Adipose tissue (tissue), 3 donors: Measurements from ENCODE around the gene SLC25A44. TPM values are rescaled to one million over a fixed set of nuclear protein-coding genes. Genes with fewer than 3 reads are reported as not detected.
"Not testable (repeated sequence)": the region's sequence is repeated elsewhere in the genome, so short reads cannot be mapped to it uniquely, and the experiment has no call there.

ENCODE experiments used
- H3K27ac ChIP-seq: one replicate; pipeline ENCODE4 v1.5.1; 2013; ENCODE audit warnings: low read depth, low read length
- WGBS, 3 donors: extraction: QIAGEN DNeasy Blood & Tissue Kit; methylation state at CpG; one replicate each; pipeline ENCODE4 v1.1.7; 2013; 5-methylcytosine and 5-hydroxymethylcytosine counted together
- polyA plus RNA-seq, 3 donors: library from polyadenylated mRNA; stranded (reverse); fragments of 200-250 nt; gene quantifications; one replicate each; pipeline ENCODE4 v1.2.3, GENCODE V29; 2013
- donor health status: healthy with polysubstance abuse.
- donor health status: Bipolar disorder and iron deficiency.
- donor health status: healthy.

Gene SLC25A44
- polyA plus RNA-seq, 3 donors = 6.6 to 27.6 (median 13.8) TPM

DNA sequence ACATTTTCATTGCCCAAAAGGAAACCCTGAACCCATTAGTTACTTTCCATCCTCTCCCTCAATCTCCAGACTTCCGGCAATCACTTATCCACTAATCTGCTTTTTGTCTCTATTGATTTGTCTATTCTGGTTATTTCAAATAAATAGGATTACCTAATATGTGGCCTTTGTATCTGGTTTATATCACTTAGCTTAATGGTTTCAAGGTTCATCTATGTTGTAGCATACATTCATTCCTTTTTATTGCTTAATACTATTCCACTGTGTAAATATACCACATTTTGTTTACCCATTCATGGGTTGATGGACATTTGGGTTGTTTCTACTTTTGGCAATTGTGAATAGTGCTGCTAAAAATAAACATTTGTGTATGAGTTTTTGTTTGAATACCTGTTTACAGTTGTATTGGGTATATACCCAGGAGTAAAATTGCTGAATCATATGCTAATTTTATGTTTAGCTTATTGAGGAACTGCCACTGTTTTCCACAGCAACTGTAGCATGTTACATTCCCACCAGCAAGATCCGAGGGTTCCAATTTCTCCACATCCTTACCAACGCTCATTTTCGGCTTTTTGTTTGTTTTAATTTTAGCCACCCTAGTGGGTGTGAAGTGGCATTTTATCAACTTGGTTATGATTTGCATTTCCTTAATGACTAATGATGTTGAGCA is 2.5 kb upstream of the SLC25A44 start:
- WGBS, 3 donors = 68 to 87% (median 71%) methylated on average over 4 of the region's 4 CpGs

DNA sequence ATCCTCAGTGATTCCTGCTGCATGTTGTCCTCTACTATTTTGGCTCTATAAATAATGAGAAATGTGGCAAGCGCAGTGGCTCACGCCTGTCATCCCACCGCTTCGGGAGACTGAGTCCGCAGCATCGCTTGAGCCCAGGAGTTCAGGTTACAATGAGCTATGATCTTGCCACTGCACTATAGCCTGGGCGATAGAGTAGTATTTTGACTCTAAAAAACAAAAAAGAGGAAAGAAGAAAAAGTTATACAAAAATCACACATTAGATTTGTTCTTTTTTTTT is 756 bp upstream of the SLC25A44 start:
- peak overlapping the region; percentile 56 for H3K27ac ChIP-seq
- 80 to 86% (median 84%) methylated on average over 7 of the region's 7 CpGs for WGBS, 3 donors

More for the DNA sequence above, 2.5 kb upstream of the SLC25A44 start:
- H3K27ac ChIP-seq = no peak overlapping the region

DNA sequence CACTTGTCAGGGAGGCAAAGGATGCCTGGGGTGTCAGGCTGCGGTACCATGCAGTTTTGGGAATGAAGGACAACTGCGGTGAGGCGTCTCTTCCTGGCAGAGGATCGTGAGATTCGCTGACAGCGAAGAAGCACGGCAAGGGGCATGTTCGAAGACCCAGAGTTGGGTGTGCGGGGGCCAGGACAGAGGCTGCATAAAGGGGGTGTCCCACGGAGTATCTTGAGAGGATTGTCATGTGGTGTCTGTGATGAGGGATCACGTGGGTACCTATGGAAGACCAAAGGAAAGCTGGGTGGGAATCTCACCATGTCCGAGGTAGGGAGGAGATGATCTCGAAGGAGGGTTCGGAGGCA is 372 bp downstream of the SLC25A44 start:
- WGBS, 3 donors = 11 to 14% (median 14%) methylated on average over 14 of the region's 14 CpGs
- peak overlapping the region; percentile 4 for H3K27ac ChIP-seq

DNA sequence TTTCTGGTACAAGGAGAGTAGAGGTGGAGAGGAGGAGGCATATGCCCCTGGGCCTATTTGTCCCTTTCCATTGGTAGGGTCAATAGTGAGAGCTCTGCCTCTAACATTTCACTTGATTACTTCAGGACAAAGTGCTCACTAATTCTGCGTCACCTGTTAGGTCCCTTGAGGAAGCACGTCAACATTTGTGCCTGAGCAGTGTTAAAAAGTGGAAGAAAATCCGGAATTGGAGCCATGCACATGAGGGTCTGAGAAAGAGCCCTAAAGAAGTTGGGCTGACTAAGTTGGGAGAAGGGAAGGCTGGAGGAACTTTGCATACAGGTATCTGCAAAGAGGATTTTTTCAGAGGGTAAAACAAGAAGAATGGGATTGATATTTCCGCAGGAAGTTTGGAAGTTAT is 1.9 kb downstream of the SLC25A44 start:
- WGBS, 3 donors = 59 to 79% (median 70%) methylated on average over 4 of the region's 4 CpGs
- no peak overlapping the region for H3K27ac ChIP-seq

DNA sequence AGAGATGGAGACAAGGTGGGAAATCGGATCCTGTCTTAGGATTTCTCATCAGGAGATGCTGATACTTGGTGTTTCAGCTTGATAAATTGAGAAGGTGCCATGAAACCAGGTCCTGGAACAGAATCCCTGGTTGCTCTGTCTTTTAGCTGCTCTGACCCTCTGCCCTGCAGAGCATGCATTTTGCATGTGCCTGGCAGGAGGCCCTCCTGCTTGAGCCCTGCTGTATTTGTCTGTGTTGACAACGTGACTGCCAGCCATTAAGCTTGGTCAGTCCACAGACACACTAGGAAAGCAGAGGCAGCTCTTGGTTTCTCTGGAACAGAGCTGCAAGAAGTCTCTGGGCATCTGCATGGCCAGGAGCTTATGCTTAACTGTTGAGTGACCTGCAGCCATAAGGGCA is 2.5 kb downstream of the SLC25A44 start:
- no peak overlapping the region for H3K27ac ChIP-seq
- 54 to 79% (median 63%) methylated on average over 2 of the region's 2 CpGs for WGBS, 3 donors

DNA sequence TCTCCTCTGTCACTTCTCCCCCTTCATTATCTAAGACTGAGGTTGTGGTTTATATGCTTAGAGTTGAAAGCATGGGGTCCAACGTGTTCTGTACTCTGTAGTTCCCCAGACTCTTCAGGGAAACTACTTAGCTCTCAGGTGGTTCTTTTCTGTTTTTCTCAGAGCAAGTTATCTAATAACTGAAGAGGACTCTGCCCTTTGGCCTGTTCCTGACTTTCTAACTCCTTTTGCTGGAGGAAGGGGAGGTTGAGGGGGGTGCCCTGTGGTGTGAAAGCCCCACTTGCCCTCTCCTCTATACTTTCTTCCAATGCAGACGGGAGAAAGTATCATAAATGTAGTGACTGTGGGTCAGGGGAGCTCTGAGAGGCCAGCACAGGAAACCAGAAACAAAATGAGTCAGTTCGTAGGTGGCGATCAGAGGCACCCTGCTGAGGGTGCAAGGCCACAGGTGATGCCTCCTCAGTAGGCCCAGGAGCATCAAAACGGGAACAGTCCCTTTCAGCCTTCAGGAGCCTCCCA is 5.0 kb downstream of the SLC25A44 start:
- no peak overlapping the region for H3K27ac ChIP-seq
- 62 to 84% (median 76%) methylated on average over 5 of the region's 5 CpGs for WGBS, 3 donors

DNA sequence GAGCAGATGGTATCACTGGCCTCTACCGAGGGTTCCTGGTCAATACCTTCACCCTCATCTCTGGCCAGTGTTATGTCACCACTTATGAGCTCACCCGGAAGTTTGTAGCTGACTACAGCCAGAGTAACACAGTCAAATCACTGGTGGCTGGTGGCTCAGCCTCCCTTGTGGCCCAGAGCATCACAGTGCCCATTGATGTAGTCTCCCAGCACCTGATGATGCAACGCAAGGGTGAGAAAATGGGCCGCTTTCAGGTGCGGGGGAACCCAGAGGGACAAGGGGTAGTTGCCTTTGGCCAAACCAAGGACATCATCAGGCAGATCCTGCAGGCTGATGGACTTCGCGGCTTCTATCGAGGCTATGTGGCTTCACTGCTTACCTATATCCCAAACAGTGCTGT is 6.1 kb downstream of the SLC25A44 start:
- 91 to 95% (median 94%) methylated on average over 8 of the region's 8 CpGs for WGBS, 3 donors
- H3K27ac ChIP-seq = no peak overlapping the region

DNA sequence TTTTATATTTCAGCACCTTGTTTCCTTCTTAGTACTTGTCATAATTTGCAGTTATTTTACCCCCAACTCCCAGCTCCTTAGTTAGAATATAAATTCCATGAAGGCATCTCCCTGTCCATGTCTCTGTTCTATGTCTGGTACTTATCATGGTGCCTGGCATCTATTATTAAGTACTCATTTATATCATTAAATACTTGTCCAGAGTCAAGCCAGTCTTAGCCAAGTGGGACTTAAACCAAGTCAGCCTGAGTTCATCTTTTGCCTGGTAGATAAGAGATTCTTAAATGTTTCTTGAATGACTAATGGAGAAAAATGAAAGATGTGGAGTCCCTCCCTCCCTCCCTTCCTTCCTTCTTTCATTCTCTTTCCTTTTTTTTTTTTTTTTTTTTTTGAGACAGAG is 9.4 kb downstream of the SLC25A44 start:
- H3K27ac ChIP-seq = no peak overlapping the region

DNA sequence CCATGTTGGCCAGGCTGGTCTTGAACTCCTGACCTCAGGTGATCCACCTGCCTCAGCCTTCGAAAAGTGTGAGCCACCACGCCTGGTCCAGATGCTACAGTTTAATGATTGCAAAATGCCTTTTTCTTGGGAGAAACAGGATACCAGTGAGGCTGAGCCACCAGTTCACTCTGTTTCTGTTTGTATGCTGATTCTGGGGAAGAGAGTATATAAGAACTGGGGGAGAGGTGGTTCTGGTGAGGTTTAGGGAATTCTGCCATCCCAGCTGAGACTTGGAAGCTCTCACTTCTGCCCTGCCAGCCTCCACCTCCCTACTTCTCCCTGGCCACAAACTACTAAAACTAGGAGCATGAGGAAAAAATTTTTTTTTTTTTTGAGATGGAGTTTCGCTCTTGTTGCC is 10.8 kb downstream of the SLC25A44 start:
- 75 to 86% (median 80%) methylated on average over 3 of the region's 3 CpGs for WGBS, 3 donors
- H3K27ac ChIP-seq = no peak overlapping the region

DNA sequence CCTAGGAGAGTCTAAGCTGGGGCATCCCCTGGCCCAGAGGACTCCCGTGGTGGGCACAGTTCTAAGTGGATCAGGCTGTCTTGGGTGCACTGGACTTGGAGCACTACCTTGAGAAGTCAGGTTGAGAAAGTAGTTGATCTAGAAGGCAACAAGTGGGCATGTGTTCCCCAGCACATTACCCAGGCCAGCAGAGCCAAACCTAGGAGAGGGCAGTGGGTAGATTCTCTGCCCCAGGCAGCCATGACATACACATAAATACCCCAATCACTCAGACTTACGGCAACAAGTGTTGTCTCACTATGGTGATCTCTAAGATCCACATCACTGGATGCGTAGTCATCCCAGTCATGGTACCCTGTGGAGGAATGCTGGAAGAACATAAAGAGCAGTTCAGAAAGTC is 17.3 kb downstream of the SLC25A44 start:
- WGBS, 3 donors = 95 to 100% (median 98%) methylated on average over 3 of the region's 3 CpGs
- no peak overlapping the region for H3K27ac ChIP-seq

DNA sequence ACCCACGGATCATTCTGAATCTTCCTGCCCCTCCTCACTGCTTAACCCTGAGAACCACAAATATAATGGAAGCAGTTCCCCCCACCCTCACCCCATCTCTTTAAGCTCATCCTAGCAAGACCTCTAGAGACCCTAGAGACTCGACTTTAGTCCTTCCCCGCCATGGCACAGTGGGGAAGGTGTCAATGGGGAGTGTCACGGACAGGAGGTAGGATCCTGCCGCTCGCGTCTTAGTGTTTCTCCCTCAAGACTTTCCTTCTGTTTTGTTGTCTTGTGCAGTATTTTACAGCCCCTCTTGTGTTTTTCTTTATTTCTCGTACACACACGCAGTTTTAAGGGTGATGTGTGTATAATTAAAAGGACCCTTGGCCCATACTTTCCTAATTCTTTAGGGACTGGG is 18.2 kb downstream of the SLC25A44 start:
- 80 to 83% (median 81%) methylated on average over 9 of the region's 9 CpGs for WGBS, 3 donors
- H3K27ac ChIP-seq = no peak overlapping the region

DNA sequence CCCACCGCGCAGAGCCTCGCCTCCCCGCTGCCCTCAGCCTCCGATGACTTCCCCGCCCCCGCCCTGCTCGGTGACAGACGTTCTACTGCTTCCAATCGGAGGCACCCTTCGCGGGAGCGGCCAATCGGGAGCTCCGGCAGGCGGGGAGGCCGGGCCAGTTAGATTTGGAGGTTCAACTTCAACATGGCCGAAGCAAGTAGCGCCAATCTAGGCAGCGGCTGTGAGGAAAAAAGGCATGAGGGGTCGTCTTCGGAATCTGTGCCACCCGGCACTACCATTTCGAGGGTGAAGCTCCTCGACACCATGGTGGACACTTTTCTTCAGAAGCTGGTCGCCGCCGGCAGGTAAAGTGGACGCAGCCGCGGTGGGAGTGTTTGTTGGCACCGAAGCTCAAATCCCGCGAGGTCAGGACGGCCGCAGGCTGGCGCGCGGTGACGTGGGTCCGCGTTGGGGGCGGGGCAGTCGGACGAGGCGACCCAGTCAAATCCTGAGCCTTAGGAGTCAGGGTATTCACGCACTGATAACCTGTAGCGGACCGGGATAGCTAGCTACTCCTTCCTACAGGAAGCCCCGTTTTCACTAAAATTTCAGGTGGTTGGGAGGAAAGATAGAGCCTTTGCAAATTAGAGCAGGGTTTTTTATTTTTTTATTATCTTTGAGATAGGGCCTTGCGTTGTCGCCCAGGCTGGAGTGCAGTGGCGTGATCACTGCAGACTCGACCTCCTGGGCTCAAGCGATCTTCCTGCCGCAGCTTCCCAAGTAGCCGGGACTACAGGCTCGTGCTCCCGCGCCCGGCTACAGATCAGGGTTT is 19.1 kb downstream of the SLC25A44 start, which contains the start of gene PMF1:
TSS of gene PMF1 (plus strand) at position 175 of the 811 bp plus-strand sequence. CDS start at position 184, 9 bp downstream.
- 1% methylated on average over 61 of the region's 61 CpGs for WGBS, 3 donors
- H3K27ac ChIP-seq = peak within 1 kb of the TSS; percentile 38

DNA sequence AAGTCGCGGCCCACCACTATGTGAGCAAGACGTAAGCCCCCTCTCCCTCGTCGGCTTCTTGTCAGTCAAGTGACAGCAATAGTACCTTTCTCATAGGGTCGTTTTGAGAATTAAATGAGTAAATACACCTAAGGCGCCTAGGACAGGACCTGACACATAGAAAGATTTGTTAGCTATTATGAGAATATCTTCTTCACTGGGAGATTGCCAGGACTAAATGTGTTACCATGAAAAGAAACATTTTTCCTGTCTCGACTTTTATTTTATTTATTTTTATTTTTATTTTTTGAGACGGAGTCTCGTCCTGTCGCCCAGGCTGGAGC is 19.7 kb downstream of the SLC25A44 start:
- peak overlapping the region; percentile 38 for H3K27ac ChIP-seq
- WGBS, 3 donors = 15 to 24% (median 24%) methylated on average over 11 of the region's 11 CpGs

DNA sequence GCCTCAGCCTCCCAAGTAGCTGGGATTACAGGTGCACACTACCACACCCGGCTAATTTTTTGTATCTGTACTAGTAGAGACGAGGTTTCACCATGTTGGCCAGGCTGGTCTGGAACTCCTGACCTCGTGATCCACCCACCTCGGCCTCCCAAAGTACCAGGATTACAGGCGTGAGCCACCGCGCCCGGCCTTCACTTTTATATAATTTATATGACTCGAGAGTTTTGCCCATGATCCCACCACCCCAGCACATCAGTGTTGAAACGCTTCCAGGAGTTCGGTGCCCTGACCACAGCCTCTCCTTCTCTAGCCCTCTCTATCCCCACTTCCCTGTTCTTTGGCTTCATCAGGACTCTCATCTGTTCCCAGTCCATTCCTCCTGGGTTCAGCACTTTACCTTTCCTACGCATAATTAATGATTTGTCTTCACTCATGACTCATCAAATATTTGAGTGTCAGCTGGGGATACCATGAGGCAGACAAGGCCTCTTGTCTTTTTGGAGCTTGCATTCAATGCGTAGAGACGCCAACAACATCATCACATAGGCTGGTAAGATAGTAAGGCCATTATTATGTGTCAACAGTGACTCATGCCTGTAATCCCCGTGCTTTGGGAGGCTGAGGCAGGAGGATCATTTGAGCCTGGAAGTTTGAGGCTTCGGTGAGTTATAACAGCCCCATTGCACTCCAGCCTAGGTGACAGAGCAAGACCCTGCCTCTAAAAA is 20.3 kb downstream of the SLC25A44 start:
- WGBS, 3 donors = 77 to 85% (median 82%) methylated on average over 16 of the region's 16 CpGs
- no peak overlapping the region for H3K27ac ChIP-seq

DNA sequence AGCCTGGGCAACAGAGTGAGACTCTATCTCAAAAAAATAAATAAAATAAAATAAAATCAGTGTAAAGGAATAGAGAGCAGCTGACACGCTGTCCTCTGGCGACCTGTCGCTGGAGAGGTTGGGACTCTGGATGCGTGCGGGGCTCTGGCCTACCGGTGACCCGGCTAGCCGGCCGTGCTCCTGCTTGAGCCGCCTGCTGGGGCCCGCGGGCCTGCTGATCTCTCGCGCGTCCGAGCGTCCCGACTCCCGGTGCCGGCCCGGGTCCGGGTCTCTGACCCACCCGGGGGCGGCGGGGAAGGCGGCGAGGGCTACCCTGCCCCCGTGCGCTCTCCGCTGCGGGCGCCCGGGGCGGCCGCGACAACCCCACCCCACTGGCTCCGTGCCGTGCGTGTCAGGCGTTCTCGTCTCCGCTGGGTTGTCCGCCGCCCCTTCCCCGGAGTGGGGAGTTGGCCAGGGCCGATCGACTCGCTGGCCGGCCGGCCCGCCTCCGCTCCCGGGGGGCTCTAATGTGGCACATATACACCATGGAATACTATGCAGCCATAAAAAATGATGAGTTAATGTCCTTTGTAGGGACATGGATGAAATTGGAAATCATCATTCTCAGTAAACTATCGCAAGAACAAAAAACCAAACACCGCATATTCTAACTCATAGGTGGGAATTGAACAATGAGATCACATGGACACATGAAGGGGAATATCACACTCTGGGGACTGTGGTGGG is 22.6 kb downstream of the SLC25A44 start:
- H3K27ac ChIP-seq = not testable (repeated sequence)
- 94 to 98% (median 97%) methylated on average over 49 to 55 of the region's 55 CpGs for WGBS, 3 donors

DNA sequence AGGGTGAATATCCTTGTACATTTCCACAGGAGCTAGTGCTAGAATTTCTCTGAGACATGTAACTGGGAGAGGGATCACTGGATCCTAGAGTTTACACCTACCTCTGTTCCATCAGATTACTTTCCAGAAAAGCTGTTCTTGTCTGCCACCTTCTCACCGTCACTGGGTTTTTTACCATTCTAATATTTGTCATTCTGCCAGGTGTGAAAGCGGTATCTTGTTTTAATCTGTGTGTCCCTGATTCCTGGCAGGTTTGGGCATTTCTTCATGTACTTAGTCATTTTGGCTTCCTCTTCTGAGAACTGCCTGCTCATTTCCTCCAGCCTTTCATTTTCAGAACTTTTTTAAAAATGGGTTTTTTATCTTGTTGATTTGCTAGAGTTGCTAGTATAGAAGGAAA is 24.0 kb downstream of the SLC25A44 start:
- WGBS, 3 donors = 9 to 25% (median 22%) methylated on average over 2 of the region's 2 CpGs

DNA sequence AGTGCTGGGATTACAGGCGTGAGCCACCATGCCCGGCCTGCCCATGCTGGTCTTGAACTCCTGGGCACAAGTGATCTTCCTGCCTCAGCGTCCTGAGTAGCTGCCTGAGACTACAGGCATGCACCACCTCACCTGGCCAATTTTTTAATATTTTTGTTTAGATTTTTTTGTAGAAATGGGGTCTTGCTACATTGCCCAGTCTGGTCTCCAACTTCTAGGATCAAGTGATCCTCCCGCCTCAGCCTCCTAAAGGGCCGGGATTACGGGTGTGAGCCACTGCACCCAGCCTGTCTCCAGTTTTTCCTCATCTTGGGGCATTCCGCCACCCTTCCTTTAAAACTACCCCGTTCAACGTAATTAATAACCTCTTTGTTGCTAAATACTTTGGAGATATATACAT is 26.3 kb downstream of the SLC25A44 start:
- no peak overlapping the region for H3K27ac ChIP-seq
- 95 to 97% (median 97%) methylated on average over 9 of the region's 9 CpGs for WGBS, 3 donors

More for the DNA sequence above, 24.0 kb downstream of the SLC25A44 start:
- peak overlapping the region; percentile 51 for H3K27ac ChIP-seq

DNA sequence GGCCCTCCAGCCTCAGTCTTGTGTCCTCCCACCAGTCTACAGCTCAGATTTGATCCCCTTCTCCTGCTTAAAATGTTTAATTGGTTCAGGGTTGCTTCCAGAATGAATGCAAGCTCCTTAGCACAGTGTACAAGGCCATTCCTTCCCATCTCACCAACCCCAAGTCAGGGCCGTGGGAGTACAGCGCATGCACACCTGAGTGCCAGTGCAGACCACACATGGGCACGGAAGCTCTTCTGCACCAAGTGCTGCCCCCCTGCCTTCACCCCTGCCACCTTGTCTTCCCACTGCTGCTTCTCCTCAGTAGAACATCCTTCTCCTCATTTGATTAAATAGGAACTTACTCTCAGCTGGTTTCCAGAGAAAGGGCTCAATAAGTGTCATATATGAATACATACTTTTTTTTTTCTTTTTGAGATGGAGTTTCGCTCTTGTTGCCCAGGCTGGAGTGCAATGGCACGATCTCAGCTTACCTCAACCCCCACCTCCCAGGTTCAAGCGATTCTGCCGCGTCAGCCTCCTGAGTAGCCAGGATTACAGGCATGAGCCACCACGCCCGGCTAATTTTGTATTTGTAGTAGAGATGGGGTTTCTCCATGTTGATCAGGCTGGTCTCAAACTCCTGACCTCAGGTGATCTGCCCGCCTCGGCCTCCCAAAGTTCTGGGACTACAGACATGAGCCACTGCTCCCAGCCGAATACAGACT is 28.2 kb downstream of the SLC25A44 start:
- WGBS, 3 donors = 94% methylated on average over 13 of the region's 13 CpGs
- no peak overlapping the region for H3K27ac ChIP-seq
